ENCODE measurements around the gene CD83. TPM values are rescaled to one million over a fixed set of nuclear protein-coding genes. Genes with fewer than 3 reads are reported as not detected.
"Not testable (repeated sequence)": the region's sequence is repeated elsewhere in the genome, so short reads cannot be mapped to it uniquely, and the experiment has no call there.

CD83 gene
- total RNA-seq, 4 donors from 2014 or later, result 0.27 to 0.72 (median 0.56) TPM; not detected in 1

DNA sequence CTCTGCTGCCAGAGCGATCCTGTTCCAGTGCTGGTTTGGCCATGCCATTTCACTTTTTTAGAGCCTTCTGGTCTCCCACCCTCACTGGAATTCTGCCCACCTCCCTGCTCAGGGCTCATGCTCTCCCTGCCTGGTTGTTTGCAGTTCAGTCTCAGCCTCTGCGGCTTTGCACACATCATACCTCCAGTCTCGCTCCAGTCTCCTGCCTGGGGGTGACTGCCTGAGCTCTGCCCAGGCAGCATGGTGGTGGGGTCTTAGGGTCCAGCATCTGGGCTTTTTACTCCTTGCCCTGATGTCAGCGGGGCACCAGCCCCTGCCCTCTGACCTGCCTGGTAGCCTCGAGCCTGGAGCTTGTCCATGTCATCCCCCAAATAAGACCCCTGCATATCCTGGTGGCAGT lies 30.9 kb downstream of the CD83 start:
- in situ Hi-C loops (cut with MboI; ENCODE audit: low sequenced_read_pairs in 4 of 4) (loop anchor here in 2 of 4 donors (10.0 kb wide), 2 partner anchors 244 to 354 kb away; no protein-coding TSS in a partner anchor), intact Hi-C loops (cut with DNase I; ENCODE audit: low total_unique reads) (loop anchor here (10.0 kb wide), 1 partner anchor 354 kb away; no protein-coding TSS in a partner anchor)
- no peak for ATAC-seq
- Histone ChIP-seq H3K27ac (no peak overlapping the region), H3K9me3 (no peaks in the 10 kb centered on the region), H3K27me3 (peaks cover 0 to 2% (median 0%) of the 10 kb centered on the region in 3 donors), H3K36me3 (no peaks in the 10 kb centered on the region), H3K4me3 (no peak overlapping the region), H3K4me1 (no peaks in the 10 kb centered on the region)
- TF ChIP-seq, protein P1, sequence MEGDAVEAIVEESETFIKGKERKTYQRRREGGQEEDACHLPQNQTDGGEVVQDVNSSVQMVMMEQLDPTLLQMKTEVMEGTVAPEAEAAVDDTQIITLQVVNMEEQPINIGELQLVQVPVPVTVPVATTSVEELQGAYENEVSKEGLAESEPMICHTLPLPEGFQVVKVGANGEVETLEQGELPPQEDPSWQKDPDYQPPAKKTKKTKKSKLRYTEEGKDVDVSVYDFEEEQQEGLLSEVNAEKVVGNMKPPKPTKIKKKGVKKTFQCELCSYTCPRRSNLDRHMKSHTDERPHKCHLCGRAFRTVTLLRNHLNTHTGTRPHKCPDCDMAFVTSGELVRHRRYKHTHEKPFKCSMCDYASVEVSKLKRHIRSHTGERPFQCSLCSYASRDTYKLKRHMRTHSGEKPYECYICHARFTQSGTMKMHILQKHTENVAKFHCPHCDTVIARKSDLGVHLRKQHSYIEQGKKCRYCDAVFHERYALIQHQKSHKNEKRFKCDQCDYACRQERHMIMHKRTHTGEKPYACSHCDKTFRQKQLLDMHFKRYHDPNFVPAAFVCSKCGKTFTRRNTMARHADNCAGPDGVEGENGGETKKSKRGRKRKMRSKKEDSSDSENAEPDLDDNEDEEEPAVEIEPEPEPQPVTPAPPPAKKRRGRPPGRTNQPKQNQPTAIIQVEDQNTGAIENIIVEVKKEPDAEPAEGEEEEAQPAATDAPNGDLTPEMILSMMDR (IDR thresholded peaks at IDR 0.05 in 4 of 5, conservative IDR thresholded peaks at IDR 0.05 in 1 of 5), result no peak
- no peak for TF ChIP-seq POLR2A (IDR thresholded peaks at IDR 0.05)
- DNase-seq, result no peak

DNA sequence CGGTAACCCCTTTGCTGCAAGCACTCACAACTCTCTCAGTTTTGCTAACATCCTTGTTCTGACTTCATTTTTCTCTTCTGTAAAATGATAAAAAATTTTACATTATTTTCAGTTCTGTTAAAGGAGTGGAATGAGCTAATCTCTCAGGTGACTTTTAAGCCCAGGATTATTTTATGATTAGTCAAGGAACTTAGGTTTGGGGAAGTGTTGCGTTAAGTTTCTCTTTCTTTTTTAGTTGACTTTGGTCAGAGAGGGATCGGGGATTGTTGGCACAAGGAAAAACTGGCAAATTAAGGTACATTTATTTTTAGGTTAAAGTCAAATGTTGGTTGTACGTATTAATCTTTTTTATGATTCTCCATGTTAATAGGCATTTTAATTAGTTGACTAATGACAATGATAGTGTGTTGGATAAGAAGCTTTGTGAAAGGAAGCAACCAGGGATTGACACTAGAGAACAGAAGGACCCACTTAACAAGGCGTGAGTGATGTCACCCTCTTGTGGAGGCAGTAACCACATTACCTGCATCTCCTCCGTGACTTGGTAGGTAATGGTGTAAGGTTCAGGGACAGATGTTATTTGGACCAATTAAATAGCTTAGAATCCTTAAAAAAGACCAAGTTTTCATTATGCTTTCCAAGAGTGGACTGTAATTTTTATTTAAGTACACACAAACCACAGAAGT lies 31.6 kb downstream of the CD83 start:
- H3K27me3 ChIP-seq, result peaks cover 0 to 2% (median 0%) of the 10 kb centered on the region in 3 donors
- H3K4me1 ChIP-seq, result no peaks in the 10 kb centered on the region
- intact Hi-C loops (cut with DNase I; ENCODE audit: low total_unique reads), result loop anchor here (10.0 kb wide), 1 partner anchor 354 kb away; no protein-coding TSS in a partner anchor
- no peaks in the 10 kb centered on the region for H3K36me3 ChIP-seq
- DNase-seq (no peak), ATAC-seq (no peak)
- no peak overlapping the region for H3K4me3 ChIP-seq
- H3K9me3 ChIP-seq, result no peaks in the 10 kb centered on the region
- in situ Hi-C loops (cut with MboI; ENCODE audit: low sequenced_read_pairs in 4 of 4), result loop anchor here in 2 of 4 donors (10.0 kb wide), 2 partner anchors 244 to 354 kb away; no protein-coding TSS in a partner anchor
- H3K27ac ChIP-seq, result no peak overlapping the region
- TF ChIP-seq, protein P1 (IDR thresholded peaks at IDR 0.05 in 4 of 5, conservative IDR thresholded peaks at IDR 0.05 in 1 of 5), result no peak
- no peak for TF ChIP-seq POLR2A (IDR thresholded peaks at IDR 0.05)

DNA sequence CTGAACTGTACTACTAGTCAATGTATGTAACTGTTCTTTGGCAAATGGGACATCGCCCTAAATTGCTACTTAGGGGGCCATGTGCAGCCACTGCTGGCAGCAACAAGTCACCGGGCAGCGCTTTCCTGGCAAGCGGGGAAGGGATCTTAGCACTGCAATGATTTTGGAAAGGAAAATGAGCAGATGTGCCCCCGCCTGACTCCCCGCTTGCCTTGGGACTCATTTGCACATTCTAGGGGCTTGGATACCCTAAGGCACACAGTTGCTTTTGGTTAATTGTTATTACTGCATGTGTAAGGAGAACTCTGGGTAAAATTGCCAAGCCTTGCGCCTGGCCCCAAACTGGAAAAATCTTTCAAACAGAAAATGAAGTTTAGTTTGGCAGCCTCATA lies 32.2 kb downstream of the CD83 start:
- no peak for DNase-seq
- no peaks in the 10 kb centered on the region for H3K36me3 ChIP-seq
- no peak overlapping the region for H3K27ac ChIP-seq
- no peak for TF ChIP-seq POLR2A (IDR thresholded peaks at IDR 0.05)
- no peaks in the 10 kb centered on the region for H3K4me1 ChIP-seq
- no peak overlapping the region for H3K4me3 ChIP-seq
- no peak for ATAC-seq
- intact Hi-C loops (cut with DNase I; ENCODE audit: low total_unique reads), result loop anchor here (10.0 kb wide), 1 partner anchor 355 kb away; no protein-coding TSS in a partner anchor
- in situ Hi-C loops (cut with MboI; ENCODE audit: low sequenced_read_pairs in 4 of 4), result loop anchor here in 2 of 4 donors (10.0 kb wide), 2 partner anchors 245 to 355 kb away; no protein-coding TSS in a partner anchor
- H3K27me3 ChIP-seq, result peaks cover 0 to 2% (median 0%) of the 10 kb centered on the region in 3 donors
- H3K9me3 ChIP-seq, result no peaks in the 10 kb centered on the region

DNA sequence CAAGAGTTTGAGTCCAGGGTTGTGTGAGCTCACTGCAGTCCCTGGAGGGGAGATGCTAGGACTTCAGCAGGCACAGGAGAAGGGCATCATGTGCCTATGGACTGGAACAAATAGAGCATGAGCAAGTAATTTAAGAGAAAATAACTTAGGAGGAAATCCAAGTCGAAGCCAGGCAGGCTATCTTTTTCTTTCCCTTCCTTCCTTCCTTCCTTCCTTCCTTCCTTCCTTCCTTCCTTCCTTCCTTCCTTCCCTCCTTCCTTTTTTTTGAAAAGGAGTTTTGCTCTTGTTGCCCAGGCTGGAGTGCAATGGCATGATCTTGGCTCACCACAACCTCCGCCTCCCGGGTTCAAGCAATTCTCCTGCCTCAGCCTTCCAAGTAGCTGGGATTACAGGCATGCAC lies 33.7 kb downstream of the CD83 start:
- H3K4me1 ChIP-seq; intact Hi-C loops (cut with DNase I; ENCODE audit: low total_unique reads); H3K36me3 ChIP-seq; H3K27ac ChIP-seq; DNase-seq; H3K27me3 ChIP-seq; in situ Hi-C loops (cut with MboI; ENCODE audit: low sequenced_read_pairs in 4 of 4); ATAC-seq; H3K9me3 ChIP-seq; H3K4me3 ChIP-seq: not testable (repeated sequence)

DNA sequence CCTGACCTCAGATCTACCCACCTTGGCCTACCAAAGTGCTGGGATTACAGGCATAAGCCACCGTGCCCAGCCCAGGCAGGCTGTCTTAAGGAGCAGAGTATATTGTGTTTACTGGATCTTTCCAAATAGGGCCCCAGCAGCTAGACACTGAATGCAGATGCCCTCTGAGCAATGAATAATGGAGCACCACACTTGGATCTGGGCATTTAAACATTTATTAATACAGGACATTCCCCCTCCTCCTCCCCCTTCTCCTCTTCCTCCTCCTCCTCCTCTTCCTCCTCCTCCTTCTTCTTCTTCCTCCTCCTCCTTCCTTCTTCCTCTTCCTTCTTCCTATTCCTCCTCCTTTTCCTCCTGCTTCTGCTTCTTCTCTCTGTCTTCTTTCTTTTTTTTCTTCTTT lies 34.2 kb downstream of the CD83 start:
- TF ChIP-seq POLR2A (IDR thresholded peaks at IDR 0.05), result no peak
- intact Hi-C loops (cut with DNase I; ENCODE audit: low total_unique reads), result no loop called here
- H3K27me3 ChIP-seq, result peaks cover 0 to 2% (median 0%) of the 10 kb centered on the region in 3 donors
- no peaks in the 10 kb centered on the region for H3K4me1 ChIP-seq
- H3K4me3 ChIP-seq, result no peak overlapping the region
- in situ Hi-C loops (cut with MboI; ENCODE audit: low sequenced_read_pairs in 4 of 4), result no loop called here
- H3K27ac ChIP-seq, result no peak overlapping the region
- DNase-seq (no peak), ATAC-seq (no peak)
- no peaks in the 10 kb centered on the region for H3K36me3 ChIP-seq
- no peaks in the 10 kb centered on the region for H3K9me3 ChIP-seq

DNA sequence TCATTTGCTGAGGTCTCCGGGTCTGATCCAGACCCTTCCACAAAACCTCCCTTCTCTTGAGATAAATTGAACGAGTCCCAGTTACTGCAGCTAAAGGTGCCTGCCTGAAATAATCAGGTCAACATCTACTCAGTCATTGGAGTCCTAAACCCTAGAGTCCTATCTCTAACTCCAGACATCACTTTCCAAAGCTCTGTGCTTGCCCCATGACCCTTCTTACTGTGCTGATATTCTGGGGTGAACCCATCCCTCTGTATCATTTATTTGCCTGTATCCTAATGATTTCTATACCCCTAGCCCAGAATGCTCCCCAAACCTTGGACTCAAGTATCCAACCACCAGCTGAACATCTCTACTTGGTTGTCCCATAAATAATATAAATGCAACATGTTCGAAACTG lies 35.7 kb downstream of the CD83 start:
- intact Hi-C loops (cut with DNase I; ENCODE audit: low total_unique reads) (no loop called here), in situ Hi-C loops (cut with MboI; ENCODE audit: low sequenced_read_pairs in 4 of 4) (no loop called here)
- no peak for TF ChIP-seq POLR2A (IDR thresholded peaks at IDR 0.05)
- TF ChIP-seq, protein P1 (IDR thresholded peaks at IDR 0.05 in 4 of 5, conservative IDR thresholded peaks at IDR 0.05 in 1 of 5), result no peak
- no peaks in the 10 kb centered on the region for H3K4me1 ChIP-seq
- no peaks in the 10 kb centered on the region for H3K36me3 ChIP-seq
- H3K9me3 ChIP-seq, result no peaks in the 10 kb centered on the region
- peaks cover 0 to 2% (median 0%) of the 10 kb centered on the region in 3 donors for H3K27me3 ChIP-seq
- no peak overlapping the region for H3K27ac ChIP-seq
- no peak for ATAC-seq
- no peak for DNase-seq
- H3K4me3 ChIP-seq, result no peak overlapping the region

Data from gastrocnemius medialis (tissue), 4 donors.